Urinary bladder (tissue), 4 donors: ENCODE measurements around the gene MAP1B. TPM values are rescaled to one million over a fixed set of nuclear protein-coding genes. Genes with fewer than 3 reads are reported as not detected.
A peak's percentile ranks its signal among the peaks of the same experiment; 100 is the strongest.

Experiments used
- DNase-seq: peaks from one replicate; pipeline ENCODE4 v3.0.0-alpha.2; 2015; ENCODE audit errors: extremely low spot score
- H3K27ac ChIP-seq: one replicate; pipeline ENCODE4 v1.5.1; 2013; ENCODE audit warnings: low read depth, mild to moderate bottlenecking, moderate library complexity
- H3K36me3 ChIP-seq: one replicate; pipeline ENCODE4 v1.6.1; 2013; ENCODE audit warnings: mild to moderate bottlenecking, moderate library complexity; ENCODE audit not compliant: insufficient read depth
- H3K4me1 ChIP-seq: one replicate; pipeline ENCODE4 v1.6.1; 2013; ENCODE audit warnings: mild to moderate bottlenecking, moderate library complexity; ENCODE audit not compliant: insufficient read depth
- H3K4me3 ChIP-seq: one replicate; pipeline ENCODE4 v1.5.1; 2013; ENCODE audit warnings: low read depth, low read length
- WGBS: extraction: QIAGEN DNeasy Blood & Tissue Kit; methylation state at CpG from one replicate; pipeline ENCODE4 v1.1.7; 2013; 5-methylcytosine and 5-hydroxymethylcytosine counted together
- polyA plus RNA-seq: library from polyadenylated mRNA; stranded (reverse); fragments of 200-250 nt; gene quantifications from one replicate; pipeline ENCODE4 v1.2.3, GENCODE V29; 2013
- total RNA-seq: library from RNA; depleted of rRNA; stranded (reverse); fragments of >200 nt; gene quantifications from one replicate; pipeline ENCODE4 v1.2.3, GENCODE V29; 2014
- donor health status: healthy with polysubstance abuse.
- donor health status: healthy.

MAP1B gene
- total and polyA plus RNA-seq, 2 donors: 35.2 to 99.2 TPM

DNA sequence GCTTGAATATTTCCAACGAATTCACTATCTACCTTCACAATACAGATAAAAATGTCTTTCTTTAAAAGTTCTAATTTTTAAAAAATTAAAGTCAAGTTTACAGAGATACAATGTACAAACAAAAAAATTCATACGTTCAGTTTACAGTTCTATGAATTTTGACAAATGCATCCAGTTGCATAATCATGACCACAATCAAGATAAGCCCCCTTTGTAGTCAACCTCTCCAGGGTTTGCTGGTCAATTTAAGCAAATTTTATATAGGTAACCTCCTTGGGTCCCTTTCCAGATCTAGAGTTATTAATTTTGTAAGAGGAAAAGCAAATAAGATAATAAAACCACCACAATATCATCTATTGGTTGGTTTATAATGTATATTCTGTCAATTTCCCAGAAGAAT is 136.4 kb downstream of the MAP1B start:
- Histone ChIP-seq H3K4me3 (no peak overlapping the region), H3K36me3 (no peaks in the 10 kb centered on the region), H3K4me1 (no peaks in the 10 kb centered on the region), H3K27ac (no peak overlapping the region)
- DNase-seq: no peak
- WGBS: 78% methylated on average over 2 of the region's 2 CpGs

GRCh38 chr5:72244862-72245371 is 137.6 kb downstream of the MAP1B start:
- no peak for DNase-seq
- H3K27ac ChIP-seq: peak overlapping the region; percentile 51
- 30% methylated on average over 2 of the region's 2 CpGs for WGBS
- no peaks in the 10 kb centered on the region for H3K4me1 ChIP-seq
- no peaks in the 10 kb centered on the region for H3K36me3 ChIP-seq
- no peak overlapping the region for H3K4me3 ChIP-seq

DNA sequence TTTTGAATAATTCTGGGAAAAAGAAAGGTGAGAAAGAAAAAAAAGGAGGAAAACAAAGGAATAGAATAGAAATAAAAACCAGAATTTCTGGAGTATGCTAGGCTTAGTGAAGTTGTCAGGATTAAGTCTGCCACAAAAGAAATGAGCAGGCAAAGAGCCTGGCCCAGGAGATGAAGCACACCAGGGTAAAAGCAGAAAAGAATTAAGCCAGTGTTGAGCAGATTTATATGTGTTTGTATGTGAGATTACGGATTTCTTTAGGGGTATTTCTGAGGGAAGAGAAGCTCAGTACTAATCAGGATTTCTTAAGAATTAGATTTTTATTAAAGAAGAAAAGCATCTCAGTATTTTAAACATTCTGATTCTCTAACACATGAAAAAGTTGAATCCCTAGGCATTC is 138.3 kb downstream of the MAP1B start:
- Histone ChIP-seq H3K4me1 (no peaks in the 10 kb centered on the region), H3K36me3 (no peaks in the 10 kb centered on the region), H3K27ac (peak overlapping the region; percentile 6), H3K4me3 (no peak overlapping the region)
- DNase-seq: no peak
- WGBS: 31% methylated on average over 1 of the region's 1 CpG

GRCh38 chr5:72245951-72246532 is 138.8 kb downstream of the MAP1B start:
- WGBS: 32% methylated on average over 3 of the region's 3 CpGs
- no peak overlapping the region for H3K4me3 ChIP-seq
- no peaks in the 10 kb centered on the region for H3K4me1 ChIP-seq
- peak overlapping the region; percentile 29 for H3K27ac ChIP-seq
- no peaks in the 10 kb centered on the region for H3K36me3 ChIP-seq
- no peak for DNase-seq

GRCh38 chr5:72246954-72247442 is 139.7 kb downstream of the MAP1B start:
- Histone ChIP-seq H3K4me1 (no peaks in the 10 kb centered on the region), H3K36me3 (no peaks in the 10 kb centered on the region), H3K4me3 (no peak overlapping the region), H3K27ac (peak overlapping the region; percentile 7)
- 28% methylated on average over 4 of the region's 4 CpGs for WGBS
- DNase-seq: no peak

DNA sequence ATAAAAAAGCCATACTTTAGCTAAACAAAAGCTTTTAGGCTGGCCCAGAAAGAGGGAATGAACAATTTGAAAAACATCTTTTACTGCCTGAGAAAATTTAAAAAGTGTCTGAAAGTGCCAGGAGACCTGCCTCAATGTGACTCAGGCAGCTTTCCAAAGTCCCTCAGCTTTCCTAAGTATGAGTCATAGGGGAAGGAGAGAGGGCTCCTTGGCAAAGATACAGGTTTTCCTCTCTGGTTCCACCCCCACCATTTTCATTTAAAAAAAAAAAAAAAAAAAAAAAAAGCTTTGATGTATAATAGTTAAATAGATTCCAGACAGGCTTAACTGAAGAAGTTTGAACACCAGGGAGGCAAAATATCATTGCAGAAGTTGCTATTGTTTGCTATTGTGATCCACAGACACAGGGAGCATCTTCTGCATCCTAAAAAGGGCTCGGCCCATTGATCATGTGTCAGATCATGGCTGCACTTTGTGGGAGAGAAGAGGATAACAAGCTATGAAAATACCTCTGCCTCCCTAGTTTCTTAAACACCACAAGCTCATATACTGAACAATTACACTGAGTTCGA is 141.2 kb downstream of the MAP1B start:
- 32% methylated on average over 2 of the region's 2 CpGs for WGBS
- H3K27ac ChIP-seq: peak overlapping the region; percentile 32
- no peak overlapping the region for H3K4me3 ChIP-seq
- no peaks in the 10 kb centered on the region for H3K4me1 ChIP-seq
- no peaks in the 10 kb centered on the region for H3K36me3 ChIP-seq
- no peak for DNase-seq

DNA sequence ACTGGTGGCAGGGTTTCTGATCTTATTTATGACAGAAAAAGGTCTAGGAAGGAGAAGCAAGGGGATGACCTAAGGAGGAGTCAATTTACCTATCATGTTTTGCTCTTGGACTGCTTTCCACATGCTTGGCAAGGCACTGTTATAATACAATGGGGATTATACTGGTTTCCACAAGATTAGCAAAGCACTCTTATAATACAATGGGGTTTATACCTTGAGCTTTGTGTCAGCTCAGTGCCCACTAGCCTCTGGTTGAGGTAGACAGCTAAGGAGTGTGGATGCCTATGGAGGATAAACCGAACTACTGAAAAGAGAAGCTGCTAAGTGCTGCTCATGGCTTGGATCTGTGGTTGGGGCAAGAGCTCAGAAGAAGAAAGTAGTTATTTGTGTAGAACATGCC is 144.1 kb downstream of the MAP1B start:
- 92% methylated on average over 1 of the region's 1 CpG for WGBS
- no peak overlapping the region for H3K27ac ChIP-seq
- no peaks in the 10 kb centered on the region for H3K4me1 ChIP-seq
- H3K4me3 ChIP-seq: no peak overlapping the region
- H3K36me3 ChIP-seq: no peaks in the 10 kb centered on the region
- DNase-seq: no peak

GRCh38 chr5:72252008-72252407 is 144.7 kb downstream of the MAP1B start:
- H3K27ac ChIP-seq: no peak overlapping the region

GRCh38 chr5:72252574-72253155 is 145.4 kb downstream of the MAP1B start:
- H3K4me3 ChIP-seq: no peak overlapping the region
- no peak for DNase-seq
- H3K36me3 ChIP-seq: no peaks in the 10 kb centered on the region
- no peaks in the 10 kb centered on the region for H3K4me1 ChIP-seq
- WGBS: 89% methylated on average over 5 of the region's 5 CpGs
- H3K27ac ChIP-seq: no peak overlapping the region

More at GRCh38 chr5:72252008-72252407, 144.7 kb downstream of the MAP1B start:
- Histone ChIP-seq H3K4me1 (no peaks in the 10 kb centered on the region), H3K36me3 (no peaks in the 10 kb centered on the region), H3K4me3 (no peak overlapping the region)
- DNase-seq: no peak

DNA sequence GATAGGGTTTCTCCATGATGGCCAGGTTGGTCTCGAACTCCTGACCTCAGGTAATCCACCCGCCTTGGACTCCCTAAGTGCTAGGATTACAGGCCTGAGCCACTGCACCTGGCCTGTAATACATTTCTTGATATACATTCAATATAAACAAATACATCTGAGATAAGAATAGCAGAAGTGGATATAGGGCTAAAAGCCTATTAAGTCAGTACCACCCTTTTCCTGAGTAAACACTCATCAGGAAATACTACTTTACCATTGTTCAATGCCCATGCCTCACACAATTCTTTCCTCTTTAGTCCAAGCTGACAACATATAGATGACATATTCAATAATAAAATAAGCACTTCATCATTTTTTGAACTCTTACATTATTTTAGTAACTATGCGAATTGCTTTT is 148.0 kb downstream of the MAP1B start:
- H3K4me1 ChIP-seq: no peaks in the 10 kb centered on the region
- 96% methylated on average over 3 of the region's 3 CpGs for WGBS

DNA sequence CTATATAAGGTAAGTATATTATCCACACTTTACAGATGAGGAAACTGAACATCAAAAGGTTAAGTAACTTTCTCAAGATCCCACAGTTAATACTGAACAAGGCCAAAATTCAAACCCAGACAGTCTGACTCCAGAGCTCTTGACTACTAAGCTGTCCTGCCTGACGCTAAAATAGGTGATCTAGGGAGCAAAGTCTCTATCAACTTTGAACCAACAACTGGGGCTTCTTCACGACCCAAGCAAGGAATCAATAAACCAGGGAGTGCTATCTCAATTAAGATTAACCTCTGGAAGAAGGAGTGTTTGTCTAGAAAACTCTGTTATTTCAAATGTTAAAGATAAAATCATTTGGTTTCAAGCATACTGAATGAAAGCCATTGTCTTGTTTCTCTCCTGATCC is 148.4 kb downstream of the MAP1B start:
- no peak overlapping the region for H3K4me3 ChIP-seq
- DNase-seq: no peak
- H3K4me1 ChIP-seq: no peaks in the 10 kb centered on the region
- no peak overlapping the region for H3K27ac ChIP-seq
- WGBS: 89% methylated on average over 2 of the region's 2 CpGs
- H3K36me3 ChIP-seq: no peaks in the 10 kb centered on the region

More for the DNA sequence above, 148.0 kb downstream of the MAP1B start:
- Histone ChIP-seq H3K27ac (no peak overlapping the region), H3K4me3 (no peak overlapping the region), H3K36me3 (no peaks in the 10 kb centered on the region)
- DNase-seq: no peak

DNA sequence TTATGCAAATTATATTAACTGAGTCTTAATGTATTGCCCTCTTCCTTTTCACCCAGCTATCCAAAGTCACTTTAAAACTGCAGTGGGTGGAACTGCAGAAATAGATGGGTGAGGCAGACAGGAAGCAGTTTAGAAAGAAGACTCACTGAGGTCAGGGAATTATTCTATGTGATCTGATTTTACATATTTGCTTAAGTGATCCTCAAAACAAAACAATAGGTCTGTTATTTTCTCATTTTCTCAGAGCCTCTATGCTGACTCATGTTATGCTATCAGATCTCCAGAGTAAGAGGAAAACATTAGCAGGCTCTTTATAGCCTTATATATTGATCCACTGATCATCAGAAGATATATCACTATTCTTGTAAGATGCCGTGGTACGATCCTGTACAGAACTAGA is 149.3 kb downstream of the MAP1B start:
- no peak for DNase-seq
- 80% methylated on average over 2 of the region's 2 CpGs for WGBS
- H3K36me3 ChIP-seq: no peaks in the 10 kb centered on the region

More for the DNA sequence above, 149.3 kb downstream of the MAP1B start:
- no peaks in the 10 kb centered on the region for H3K4me1 ChIP-seq
- H3K4me3 ChIP-seq: no peak overlapping the region
- no peak overlapping the region for H3K27ac ChIP-seq
